Measurements from ENCODE around the gene ZNF366.

ZNF366 gene

DNA sequence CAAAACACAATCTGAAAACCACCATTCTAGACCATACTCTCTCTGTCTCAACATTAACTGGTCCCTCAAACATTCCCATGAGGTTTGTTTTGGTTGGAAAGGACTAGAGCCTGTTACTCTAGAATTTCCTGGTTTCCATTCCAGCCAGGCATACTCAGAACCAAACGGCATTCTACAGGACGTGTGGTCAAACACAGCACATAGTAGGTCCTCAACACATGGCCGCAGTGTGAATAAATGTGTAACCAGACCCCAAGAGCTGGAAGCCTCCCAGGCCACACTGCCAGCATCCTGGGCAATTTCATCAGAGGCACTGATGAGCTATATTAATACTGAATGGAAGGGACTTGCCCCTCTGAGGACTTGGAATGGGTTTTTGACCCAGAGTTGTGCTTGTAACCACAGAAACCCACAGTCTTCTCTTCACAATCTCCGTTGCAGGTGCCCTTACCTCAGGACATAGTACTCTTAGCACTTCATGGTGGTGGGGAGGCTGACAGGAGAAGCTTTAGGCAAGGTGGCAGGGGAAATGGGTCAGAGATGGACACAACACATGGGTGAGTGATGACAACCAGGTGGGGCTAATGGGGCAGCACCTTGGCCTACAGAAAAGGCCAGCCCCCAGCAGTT is 66.0 kb downstream of the ZNF366 start:
- no peak for DNase-seq (ENCODE audit: low spot score)

GRCh38 chr5:72440207-72440638 is 67.0 kb downstream of the ZNF366 start:
- no peak for DNase-seq (ENCODE audit: low spot score)

DNA sequence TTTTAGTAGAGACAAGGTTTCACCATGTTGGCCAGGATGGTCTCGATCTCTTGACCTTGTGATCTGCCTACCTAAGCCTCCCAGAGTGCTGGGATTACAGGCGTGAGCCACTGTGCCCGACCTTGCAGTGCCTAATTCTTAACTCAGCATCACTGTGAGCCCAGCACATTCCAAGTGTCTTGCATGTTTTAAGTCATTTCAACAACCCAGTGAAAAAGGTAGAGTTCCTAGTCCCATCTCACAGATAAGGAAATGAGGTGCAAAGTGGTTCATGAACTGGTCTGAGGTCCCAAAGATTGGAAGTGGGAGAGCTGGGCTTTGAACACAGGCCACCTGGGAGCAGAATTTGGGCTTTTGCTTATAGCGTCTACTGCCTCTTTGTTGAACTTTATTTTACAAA is 68.0 kb downstream of the ZNF366 start:
- DNase-seq (ENCODE audit: low spot score) = no peak

GRCh38 chr5:72438141-72438540 is 69.1 kb downstream of the ZNF366 start:
- DNase-seq (ENCODE audit: low spot score) = no peak

GRCh38 chr5:72436796-72437471 is 70.3 kb downstream of the ZNF366 start:
- no peak for DNase-seq (ENCODE audit: low spot score)

- DNase-seq (ENCODE audit: low spot score) = no peak
These were observed 72.3 kb downstream of the ZNF366 start for GRCh38 chr5:72434781-72435437.

DNA sequence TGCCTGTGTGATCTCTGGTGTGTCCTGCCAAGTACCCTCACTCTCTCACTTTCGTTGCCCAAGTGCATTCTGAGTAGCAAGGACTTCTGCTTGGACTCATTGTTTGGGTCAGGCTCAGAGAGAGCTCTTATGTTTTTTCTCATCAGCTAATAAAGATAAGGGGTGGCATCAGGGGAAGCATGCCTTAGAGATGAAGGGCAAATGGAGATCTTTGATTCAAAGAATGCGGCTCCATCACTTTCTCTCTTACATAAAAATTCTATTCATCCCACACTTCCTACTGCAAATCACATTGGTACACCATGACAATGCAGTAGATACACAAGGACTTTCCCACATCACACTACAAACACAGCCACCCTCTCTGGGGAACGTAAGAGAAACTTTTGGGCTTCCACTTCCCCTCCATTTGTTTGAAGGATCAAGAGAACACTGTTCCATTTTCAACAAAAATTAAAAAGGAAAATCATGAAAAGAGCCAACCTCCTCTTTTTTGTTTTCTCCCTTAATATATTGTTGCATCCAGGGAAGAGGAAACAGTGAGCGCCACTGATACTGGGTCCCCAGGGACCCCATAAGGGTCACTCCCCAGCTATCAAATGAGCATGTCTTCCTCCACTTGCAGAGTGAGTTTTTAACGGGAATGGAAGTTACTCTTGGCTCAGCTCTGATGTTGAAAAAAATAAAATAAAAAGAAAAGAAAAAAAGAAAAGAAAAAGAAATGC is 73.0 kb downstream of the ZNF366 start:
- peak; percentile 13 for DNase-seq (ENCODE audit: low spot score)

- DNase-seq (ENCODE audit: low spot score) = no peak
These were observed 73.7 kb downstream of the ZNF366 start for GRCh38 chr5:72433522-72433921.

- DNase-seq (ENCODE audit: low spot score) = no peak
These were observed 78.5 kb downstream of the ZNF366 start for GRCh38 chr5:72428669-72429068.

- no peak for DNase-seq (ENCODE audit: low spot score)
These were observed 79.4 kb downstream of the ZNF366 start for GRCh38 chr5:72427488-72428437.

DNA sequence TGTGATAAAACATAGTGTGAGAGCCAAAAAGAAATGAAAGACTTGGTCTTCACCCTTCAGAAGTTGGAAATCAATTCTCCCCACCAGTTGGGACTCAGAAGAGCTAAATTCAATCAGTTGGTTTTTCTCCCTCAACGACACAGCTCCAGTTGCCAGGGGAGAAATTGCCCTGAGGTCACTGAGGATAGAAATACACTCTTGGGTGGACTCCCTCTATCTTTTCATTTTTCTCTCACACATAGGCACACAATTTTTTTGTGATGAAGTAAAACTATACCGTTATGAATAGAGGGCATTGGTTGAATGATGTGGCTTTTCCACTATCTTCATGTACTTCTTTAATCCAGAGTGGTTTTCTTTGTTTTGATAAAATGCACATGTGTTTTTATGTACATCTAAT is 80.2 kb downstream of the ZNF366 start:
- DNase-seq (ENCODE audit: low spot score) = no peak

DNA sequence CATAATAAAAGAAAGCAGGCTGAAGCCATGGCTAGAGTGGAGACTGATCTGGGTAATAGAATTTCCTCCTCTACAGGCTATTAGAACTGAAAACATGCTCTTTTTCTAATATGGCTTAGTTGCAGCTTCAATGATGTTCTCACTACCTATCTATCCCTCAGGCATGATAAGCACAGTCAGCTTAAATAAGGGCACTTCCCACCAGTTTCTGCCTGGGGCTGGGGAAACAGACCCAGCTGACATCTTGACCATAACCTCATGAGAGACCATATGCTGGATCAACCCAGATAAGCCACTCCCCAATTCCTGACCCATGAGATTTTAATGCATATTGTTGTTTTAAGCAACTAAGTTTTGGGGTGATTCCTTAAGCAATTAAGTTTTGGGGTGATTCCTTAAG is 81.2 kb downstream of the ZNF366 start:
- DNase-seq (ENCODE audit: low spot score) = no peak

DNA sequence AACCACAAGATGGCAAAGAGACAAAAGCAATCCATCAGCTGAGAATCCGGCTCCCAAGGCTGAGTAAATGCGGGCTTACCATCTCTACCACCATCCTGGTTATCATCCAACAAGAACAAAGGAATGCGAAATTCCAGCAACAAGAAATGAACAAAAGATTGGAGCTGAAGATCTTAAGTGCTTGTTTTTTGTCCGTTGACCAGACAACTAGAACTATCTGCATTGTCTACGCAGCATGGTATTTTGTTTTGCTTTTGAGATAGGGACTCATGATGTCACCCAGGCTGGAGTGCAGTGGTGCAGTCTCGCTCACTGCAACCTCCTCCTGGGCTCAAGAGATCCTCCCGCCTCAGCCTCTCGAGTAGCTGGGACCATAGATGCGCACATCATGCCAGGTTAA is 88.9 kb downstream of the ZNF366 start:
- no peak for DNase-seq (ENCODE audit: low spot score)

- no peak for DNase-seq (ENCODE audit: low spot score)
These were observed 89.7 kb downstream of the ZNF366 start for GRCh38 chr5:72417333-72418062.

GRCh38 chr5:72415616-72416325 is 91.4 kb downstream of the ZNF366 start:
- DNase-seq (ENCODE audit: low spot score) = no peak

DNA sequence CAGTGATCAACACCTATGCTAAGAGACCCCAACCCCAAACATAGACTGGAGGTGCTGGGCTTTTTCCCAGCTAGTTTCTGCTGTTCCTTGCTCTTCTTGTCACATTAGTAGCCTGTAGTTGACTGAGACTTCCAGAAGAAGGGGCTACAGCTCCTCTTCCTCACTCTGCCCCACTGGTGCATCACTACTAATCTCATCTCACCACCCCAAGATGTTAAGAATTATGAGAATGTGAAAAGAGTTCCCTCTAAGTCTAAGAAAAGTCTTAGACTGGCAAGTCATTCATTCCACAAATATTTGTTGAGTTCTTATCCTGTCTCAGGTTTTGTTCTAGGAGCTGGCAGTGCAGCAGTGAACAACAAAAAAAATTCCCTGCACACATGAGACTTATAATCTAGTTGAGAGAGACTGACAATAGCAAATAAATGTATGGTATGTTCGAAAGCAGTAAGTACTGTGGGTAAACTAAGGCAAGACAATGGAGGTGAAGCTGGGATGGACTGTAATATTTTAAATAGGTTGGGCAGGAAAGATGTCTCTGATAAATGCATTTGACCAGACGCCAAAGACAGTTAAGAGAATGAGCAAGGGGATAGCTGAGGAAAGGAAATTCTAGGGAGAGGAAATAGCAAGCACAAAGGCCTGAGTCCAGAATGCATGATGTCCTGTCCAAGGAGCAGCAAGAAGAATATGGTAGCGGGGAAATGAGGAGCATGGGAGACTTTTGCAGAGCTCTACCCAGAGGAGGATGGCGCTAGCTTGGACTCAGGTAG is 94.7 kb downstream of the ZNF366 start:
- DNase-seq (ENCODE audit: low spot score) = no peak

- DNase-seq (ENCODE audit: low spot score) = no peak
These were observed 96.4 kb downstream of the ZNF366 start for GRCh38 chr5:72410688-72411295.

DNA sequence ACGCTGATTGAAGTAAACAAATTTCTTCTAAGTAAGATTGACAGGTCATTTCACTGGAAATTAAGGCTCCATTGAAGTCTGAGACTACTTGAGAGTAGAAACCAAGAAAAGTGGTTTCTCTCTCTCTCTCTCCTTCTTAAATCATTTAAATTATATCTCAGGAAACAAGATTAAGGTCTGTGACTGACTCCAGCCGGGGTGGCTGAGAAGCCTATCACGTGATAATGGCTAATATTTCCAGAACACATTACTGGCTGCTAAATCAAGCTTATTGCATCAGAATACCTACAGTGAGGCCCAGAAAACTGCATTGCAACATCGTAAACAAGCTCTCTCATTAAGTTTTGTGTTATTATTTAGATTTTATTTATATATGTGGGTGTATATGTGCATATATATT is 98.6 kb downstream of the ZNF366 start:
- no peak for DNase-seq (ENCODE audit: low spot score)

- DNase-seq (ENCODE audit: low spot score) = no peak
These were observed 99.1 kb downstream of the ZNF366 start for GRCh38 chr5:72408127-72408526.
